ENCODE results near the gene UBE2N. TPM values are rescaled to one million over a fixed set of nuclear protein-coding genes. Genes with fewer than 3 reads are reported as not detected.

UBE2N gene
- total RNA-seq, 3 donors from 2014 or later = 65.5 to 92.2 (median 81.3) TPM

DNA sequence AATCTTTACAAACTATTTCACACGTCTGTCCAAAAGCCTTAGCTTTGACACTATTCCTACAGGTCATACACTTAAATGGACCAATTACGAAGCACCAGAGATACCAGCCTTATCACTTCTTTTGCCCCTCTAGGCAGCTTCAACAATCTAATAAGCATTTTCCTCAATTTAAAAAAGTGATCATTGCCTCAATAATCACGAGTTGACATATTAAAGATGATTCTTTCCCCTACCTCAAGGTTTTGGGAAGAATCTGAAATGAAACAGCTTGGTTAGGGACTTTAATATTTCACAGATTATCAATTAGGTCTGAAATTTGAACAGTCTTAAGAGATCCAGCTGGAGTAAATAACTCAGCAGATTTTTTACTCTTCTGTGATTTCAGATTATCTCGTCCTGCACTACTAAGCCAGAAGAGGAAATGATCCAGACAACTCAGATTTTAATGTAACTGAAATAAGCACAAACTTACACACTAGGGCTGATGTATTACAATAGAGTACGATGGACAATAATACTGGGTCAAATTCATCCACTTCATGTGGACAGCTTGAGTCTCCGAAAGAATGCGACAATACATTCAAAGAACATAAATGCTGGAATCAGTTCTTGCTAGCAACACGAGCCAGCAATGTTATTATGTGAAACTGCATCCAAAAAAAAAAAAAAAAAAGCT lies 15.9 kb downstream of the UBE2N start:
- no peaks in the 10 kb centered on the region for H3K9me3 ChIP-seq
- H3K36me3 ChIP-seq (ENCODE audit: low read depth) = no peaks in the 10 kb centered on the region
- no peak overlapping the region for H3K4me3 ChIP-seq
- intact Hi-C loops (cut with DNase I, micrococcal nuclease) = loop anchor here in 1 of 2 donors (10.0 kb wide), 1 partner anchor 641 kb away; no protein-coding TSS in a partner anchor
- DNase-seq = no peak
- peaks cover 17% of the 10 kb centered on the region for H3K4me1 ChIP-seq (ENCODE audit: low read depth)
- TF ChIP-seq, protein P1, sequence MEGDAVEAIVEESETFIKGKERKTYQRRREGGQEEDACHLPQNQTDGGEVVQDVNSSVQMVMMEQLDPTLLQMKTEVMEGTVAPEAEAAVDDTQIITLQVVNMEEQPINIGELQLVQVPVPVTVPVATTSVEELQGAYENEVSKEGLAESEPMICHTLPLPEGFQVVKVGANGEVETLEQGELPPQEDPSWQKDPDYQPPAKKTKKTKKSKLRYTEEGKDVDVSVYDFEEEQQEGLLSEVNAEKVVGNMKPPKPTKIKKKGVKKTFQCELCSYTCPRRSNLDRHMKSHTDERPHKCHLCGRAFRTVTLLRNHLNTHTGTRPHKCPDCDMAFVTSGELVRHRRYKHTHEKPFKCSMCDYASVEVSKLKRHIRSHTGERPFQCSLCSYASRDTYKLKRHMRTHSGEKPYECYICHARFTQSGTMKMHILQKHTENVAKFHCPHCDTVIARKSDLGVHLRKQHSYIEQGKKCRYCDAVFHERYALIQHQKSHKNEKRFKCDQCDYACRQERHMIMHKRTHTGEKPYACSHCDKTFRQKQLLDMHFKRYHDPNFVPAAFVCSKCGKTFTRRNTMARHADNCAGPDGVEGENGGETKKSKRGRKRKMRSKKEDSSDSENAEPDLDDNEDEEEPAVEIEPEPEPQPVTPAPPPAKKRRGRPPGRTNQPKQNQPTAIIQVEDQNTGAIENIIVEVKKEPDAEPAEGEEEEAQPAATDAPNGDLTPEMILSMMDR (IDR thresholded peaks at IDR 0.05) = no peak
- no peak for ATAC-seq

DNA sequence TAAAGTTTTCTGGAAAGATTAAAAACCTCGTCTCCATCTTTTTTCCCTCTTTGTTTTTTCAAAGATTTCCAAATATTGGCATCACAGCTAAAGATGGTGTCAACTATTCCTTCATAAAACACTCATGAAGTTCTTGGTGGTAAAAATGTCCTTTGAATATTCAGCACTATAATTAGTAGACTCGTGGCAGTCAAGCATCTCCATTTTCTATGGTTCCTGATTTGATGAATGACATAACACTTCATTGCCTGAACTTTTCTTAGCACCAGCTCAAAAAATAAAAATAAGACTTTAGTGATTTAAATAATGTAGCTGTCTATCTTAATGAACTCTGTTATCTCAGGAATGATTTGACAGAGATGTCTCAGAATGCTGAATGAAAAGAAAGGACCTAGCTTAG lies 19.7 kb downstream of the UBE2N start:
- TF ChIP-seq, protein P1 (IDR thresholded peaks at IDR 0.05) = no peak
- Histone ChIP-seq H3K4me3 (no peak overlapping the region), H3K36me3 (ENCODE audit: low read depth) (no peaks in the 10 kb centered on the region), H3K4me1 (ENCODE audit: low read depth) (peaks cover 17% of the 10 kb centered on the region), H3K9me3 (no peaks in the 10 kb centered on the region)
- ATAC-seq (no peak), DNase-seq (no peak)
- intact Hi-C loops (cut with DNase I, micrococcal nuclease) = loop anchor here in 1 of 2 donors (10.0 kb wide), 1 partner anchor 637 kb away; no protein-coding TSS in a partner anchor

GRCh38 chr12:93419388-93420034 lies 22.2 kb downstream of the UBE2N start:
- H3K4me1 ChIP-seq (ENCODE audit: low read depth) = no peaks in the 10 kb centered on the region
- intact Hi-C loops (cut with DNase I, micrococcal nuclease) = loop anchor here in 1 of 2 donors (10.0 kb wide), 2 partner anchors 435 to 635 kb away; no protein-coding TSS in a partner anchor
- no peak for DNase-seq
- H3K4me3 ChIP-seq = no peak overlapping the region
- ATAC-seq = peak; percentile 84
- TF ChIP-seq, protein P1 (IDR thresholded peaks at IDR 0.05) = peak; percentile 30
- H3K36me3 ChIP-seq (ENCODE audit: low read depth) = no peaks in the 10 kb centered on the region
- H3K9me3 ChIP-seq = no peaks in the 10 kb centered on the region

- Histone ChIP-seq H3K9me3 (no peaks in the 10 kb centered on the region), H3K4me3 (no peak overlapping the region), H3K36me3 (ENCODE audit: low read depth) (no peaks in the 10 kb centered on the region), H3K4me1 (ENCODE audit: low read depth) (no peaks in the 10 kb centered on the region)
- TF ChIP-seq, protein P1 (IDR thresholded peaks at IDR 0.05) = no peak
- intact Hi-C loops (cut with DNase I, micrococcal nuclease) = loop anchor here in 1 of 2 donors (10.0 kb wide), 1 partner anchor 433 kb away; no protein-coding TSS in a partner anchor
- no peak for ATAC-seq
- DNase-seq = no peak
Observed at GRCh38 chr12:93417967-93418480, 23.7 kb downstream of the UBE2N start.

DNA sequence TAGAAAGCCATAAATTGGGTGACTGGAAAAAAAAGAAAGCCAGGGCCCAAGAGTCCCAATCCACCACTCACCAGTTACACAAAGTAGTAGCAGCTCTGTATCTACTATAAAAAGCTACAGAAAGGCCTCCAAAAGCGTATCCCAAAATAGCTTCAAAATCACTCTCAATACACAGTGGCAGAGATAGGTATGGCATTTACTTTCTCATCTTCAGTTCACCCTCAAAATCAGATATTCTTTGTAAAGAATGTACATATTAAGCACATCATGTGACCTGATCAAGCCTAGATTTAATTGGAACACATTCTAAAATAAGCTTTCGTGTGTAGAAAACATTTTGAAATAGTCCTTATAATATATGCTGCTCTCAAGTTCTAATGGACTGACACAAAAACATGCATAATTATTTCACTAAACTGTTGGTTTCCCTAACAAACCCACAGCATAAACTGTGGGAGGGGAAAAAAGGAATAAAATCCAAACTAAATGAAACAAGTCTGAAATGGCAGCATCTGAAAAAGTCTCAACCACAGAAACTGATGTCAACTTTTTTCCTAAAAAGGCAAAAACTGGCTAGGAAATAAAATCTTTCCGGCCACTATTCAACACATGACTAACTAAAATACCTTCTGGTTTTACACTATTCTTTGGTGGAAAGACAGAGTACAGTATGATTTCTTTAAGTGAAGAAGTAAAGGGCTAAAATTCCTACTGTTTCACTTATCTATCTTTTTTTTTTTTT lies 25.9 kb downstream of the UBE2N start:
- Histone ChIP-seq H3K4me3 (no peak overlapping the region), H3K36me3 (ENCODE audit: low read depth) (no peaks in the 10 kb centered on the region), H3K9me3 (no peaks in the 10 kb centered on the region), H3K4me1 (ENCODE audit: low read depth) (no peaks in the 10 kb centered on the region)
- DNase-seq (no peak), ATAC-seq (no peak)
- intact Hi-C loops (cut with DNase I, micrococcal nuclease) = loop anchor here in 1 of 2 donors (10.0 kb wide), 1 partner anchor 431 kb away; no protein-coding TSS in a partner anchor
- TF ChIP-seq, protein P1 (IDR thresholded peaks at IDR 0.05) = no peak
